HepG2 (cell line): ENCODE data around the gene CLTCL1. TPM values are rescaled to one million over a fixed set of nuclear protein-coding genes. Genes with fewer than 3 reads are reported as not detected.

Source experiments
- ATAC-seq: fragments of 200-7000 bp; cut with Tn5 transposase; 3 replicates; pipeline ENCODE4 v1.9.1; 2020; ENCODE audit warnings: mild to moderate bottlenecking, moderate library complexity
- BruUV-seq: library from RNA; stranded (reverse); fragments of 400-500 nt; replicated peaks from 2 replicates; lab custom pipeline; 2021; lab: Mats Ljungman, UMichigan
- CTCF ChIA-PET: fragments of 300-600 bp; formaldehyde crosslinking; extraction: SDS; loops from one replicate; lab custom pipeline; 2021; ENCODE audit warnings: low total read pairs, inconsistent platforms, low intra/inter-chr PET ratio; lab: Yijun Ruan, JAX
- POLR2A ChIA-PET: fragments of 350-600 bp; sonication (Branson Sonifier 250); formaldehyde crosslinking; loops from one replicate; lab custom pipeline; 2020; ENCODE audit warnings: antibody characterized with exemption, inconsistent platforms; lab: Yijun Ruan, JAX
- DNase-seq: peaks from one replicate; pipeline ENCODE4 v3.0.0-alpha.2; 2015; ENCODE audit warnings: low spot score
- FAIRE-seq: peaks from 3 replicates; lab custom pipeline; 2011; peaks lifted over from hg19 to GRCh38; lab: Jason Lieb, UNC
- H2AFZ ChIP-seq: one replicate; pipeline ENCODE4 v1.6.1; 2011; ENCODE audit warnings: low read length, inconsistent platforms
- H3K27ac ChIP-seq: fragments of 300-600 bp; 3 replicates; pipeline ENCODE4 v1.8.0; 2011; ENCODE audit warnings: mixed run types, mild to moderate bottlenecking, mixed read lengths, low read length, inconsistent platforms; ENCODE audit not compliant: insufficient read depth; ENCODE audit errors: extremely low read length
- H3K27me3 ChIP-seq, 2 experiments: fragments of 200-600 bp in 1 of 2; 2 replicates in 1 of 2; 3 replicates in 1 of 2; pipeline versions ENCODE4 v1.6.0 to v1.8.0; 2011; ENCODE audit warnings: low read length in 2 of 2, mild to moderate bottlenecking in 2 of 2, moderate library complexity in 2 of 2, inconsistent platforms in 1 of 2; ENCODE audit not compliant: insufficient read depth in 2 of 2, control insufficient read depth in 1 of 2
- H3K36me3 ChIP-seq, 2 experiments: fragments of 200-600 bp in 1 of 2; replicated peaks in 1 of 2; 2 replicates in 1 of 2; 3 replicates in 1 of 2; pipeline versions ENCODE4 v1.5.1 to v1.8.0; 2011; ENCODE audit warnings: low read length in 2 of 2, inconsistent platforms in 1 of 2; ENCODE audit not compliant: insufficient read depth in 2 of 2, control insufficient read depth in 1 of 2
- H3K4me1 ChIP-seq: 2 replicates; pipeline ENCODE4 v1.5.1; 2012; ENCODE audit warnings: low read length, inconsistent platforms; ENCODE audit not compliant: insufficient read depth
- H3K4me2 ChIP-seq: 2 replicates; pipeline ENCODE4 v1.6.0; 2011; ENCODE audit warnings: low read depth, low read length, inconsistent platforms
- H3K4me3 ChIP-seq, 3 experiments: fragments of 200-600 bp in 1 of 3; sonication (generic), shearing (Covaris generic) in 1 of 3; replicated peaks in 1 of 3; 2 replicates each; pipeline ENCODE4 v1.5.1; 2011 to 2016; ENCODE audit warnings: low read length in 3 of 3, inconsistent platforms in 2 of 3, low read depth in 2 of 3, mild to moderate bottlenecking in 2 of 3, control low read depth in 1 of 3, mixed read lengths in 1 of 3; ENCODE audit not compliant: insufficient read depth in 1 of 3
- H3K79me2 ChIP-seq: one replicate; pipeline ENCODE4 v1.6.1; 2011; ENCODE audit warnings: low read length, inconsistent platforms; ENCODE audit not compliant: insufficient read depth
- H3K9ac ChIP-seq: 2 replicates; pipeline ENCODE4 v1.6.0; 2011; ENCODE audit warnings: mild to moderate bottlenecking, low read depth, low read length, inconsistent platforms; ENCODE audit not compliant: insufficient read depth
- H3K9me3 ChIP-seq: 2 replicates; pipeline ENCODE4 v1.5.1; 2012; ENCODE audit warnings: mild to moderate bottlenecking, low read length
- H4K20me1 ChIP-seq: 2 replicates; pipeline ENCODE4 v1.6.0; 2011; ENCODE audit warnings: inconsistent platforms, mild to moderate bottlenecking, low read length, moderate library complexity; ENCODE audit not compliant: insufficient read depth
- MAFK ChIP-seq, 2 experiments: IDR thresholded peaks in 1 of 2; conservative IDR thresholded peaks in 1 of 2; 2 replicates each; pipeline ENCODE4 v1.6.1; 2011; ENCODE audit warnings: improper control_type of control experiment in 2 of 2, low read length in 2 of 2
- SP4 ChIP-seq: sonication (generic); formaldehyde crosslinking; IDR thresholded peaks from 2 replicates; pipeline ENCODE4 v1.8.1; 2023; ENCODE audit warnings: mild to moderate bottlenecking, missing genetic modification reagents
- ZNF180 ChIP-seq: sonication (generic); formaldehyde crosslinking; IDR thresholded peaks from 2 replicates; pipeline ENCODE4 v1.4.0; 2020; ENCODE audit warnings: low read depth, missing genetic modification reagents, borderline replicate concordance
- ZNF260 ChIP-seq: sonication (generic); formaldehyde crosslinking; IDR thresholded peaks from 2 replicates; pipeline ENCODE4 v1.4.0; 2020; ENCODE audit warnings: missing genetic modification reagents, low read depth, mild to moderate bottlenecking, borderline replicate concordance
- ZUFSP ChIP-seq: sonication (generic); formaldehyde crosslinking; IDR thresholded peaks from 2 replicates; pipeline ENCODE4 v1.9.0; 2021; ENCODE audit warnings: missing genetic modification reagents, mild to moderate bottlenecking, borderline replicate concordance
- WGBS: methylation state at CpG from one replicate; pipeline ENCODE4 v1.1.6; 2017; ENCODE audit warnings: low lambda C conversion rate; 5-methylcytosine and 5-hydroxymethylcytosine counted together
- in situ Hi-C: cut with HindIII; loops from 2 replicates; pipeline ENCODE4 v1.10.0; 2017; ENCODE audit warnings: low pct_unique_long_range_greater_than_20kb; ENCODE audit not compliant: extremely low pct_ligation_motif_present
- intact Hi-C: fragments of 100-400 bp; cut with micrococcal nuclease; formaldehyde crosslinking; loops from one replicate; pipeline ENCODE4 v1.10.0; 2022; ENCODE audit not compliant: unreplicated experiment
- polyA plus RNA-seq, 8 experiments: library from polyadenylated mRNA; depleted of rRNA in 3 of 8; stranded (reverse) in 7 of 8; unstranded in 1 of 8; fragments of >200 nt; fragmentation: Illumina TruSeq in 4 of 8; extraction: Trizol in 4 of 8; gene quantifications; 2 replicates each; pipeline versions ENCODE4 v1.2.1 to v1.2.3, GENCODE V29; 2011 to 2016; ENCODE audit warnings: low read depth in 4 of 8, missing spikeins in 1 of 8, mixed read lengths in 1 of 8; ENCODE audit not compliant: insufficient read depth in 1 of 8
- total RNA-seq, 5 experiments: library from RNA; depleted of rRNA; stranded (reverse); fragments of >200 nt; fragmentation: Illumina TruSeq; extraction: Trizol; gene quantifications; 2 replicates each; pipeline ENCODE4 v1.2.3, GENCODE V29; 2016; ENCODE audit warnings: low read depth in 1 of 5

The CLTCL1 gene
- total and polyA plus RNA-seq, 2 of the 13 experiments (the other 11 are each of a cell fraction or from before 2014, with no cell fraction given): 8.1 to 10.9 TPM

GRCh38 chr22:19195796-19196731 is 95.5 kb downstream of the CLTCL1 start (continued):
- TF ChIP-seq ZUFSP (no peak), ZNF260 (CRISPR knock-in tag) (no peak)

GRCh38 chr22:19194766-19195536 is 96.6 kb downstream of the CLTCL1 start:
- Histone ChIP-seq H3K27me3 (no peaks in the 10 kb centered on the region), H3K4me2 (no peak overlapping the region), H4K20me1 (no peaks in the 10 kb centered on the region), H3K4me3 (no peak overlapping the region), H3K4me1 (no peaks in the 10 kb centered on the region), H3K27ac (no peak overlapping the region), H2AFZ (no peak overlapping the region), H3K9me3 (no peaks in the 10 kb centered on the region), H3K9ac (no peak overlapping the region), H3K79me2 (no peaks in the 10 kb centered on the region), H3K36me3 (peaks cover 0 to 2% of the 10 kb centered on the region in 2 experiments; a peak in 3 of 5 replicates)
- ChIA-PET POLR2A (interaction anchor here (1.6 kb wide), 1 partner anchor 16 kb away, joined by 4 read pairs; the partner anchor contains the start of gene SLC25A1), CTCF (no interaction called here)
- no TSS peak for BruUV-seq
- in situ Hi-C loops: no loop called here
- no peak for TF ChIP-seq SP4 (CRISPR knock-in tag)
- no peak for TF ChIP-seq ZNF180
- TF ChIP-seq MAFK (conservative IDR thresholded peaks at IDR 0.05 in 1 of 2, IDR thresholded peaks at IDR 0.05 in 1 of 2; ENCODE audit: low read length in 2 of 2): 0 out of 4 replicates have a peak, but pooled peaks of 1 of the 2 experiments have one; percentile 7
- DNase-seq (no peak), ATAC-seq (no peak), FAIRE-seq (no peak)
- intact Hi-C loops: no loop called here
- WGBS: 92% methylated on average over 10 of the region's 16 CpGs
